Measurements from ENCODE around the gene RNF208.

RNF208 gene

DNA sequence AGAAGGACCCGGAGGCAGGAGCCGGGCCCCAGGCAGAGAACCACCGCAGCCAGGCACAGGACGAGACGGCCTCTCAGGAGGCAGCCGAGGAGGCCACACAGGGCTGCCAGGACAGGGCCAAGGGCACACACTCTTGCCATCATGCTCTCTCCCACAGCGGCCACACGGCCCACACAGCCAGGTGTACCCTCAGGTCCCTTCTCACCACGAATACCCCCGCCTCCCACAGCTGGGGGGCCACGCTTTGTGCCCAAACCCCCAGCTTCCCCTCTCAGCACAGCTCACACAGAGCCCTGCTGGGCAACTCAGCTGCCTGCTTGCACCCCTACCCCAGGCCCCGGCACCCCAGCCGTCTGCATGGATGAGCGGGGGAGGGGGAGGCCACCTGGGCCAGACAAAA is 28.3 kb downstream of the RNF208 start:
- peak in 1 of 51 donors; percentile 43 for DNase-seq

DNA sequence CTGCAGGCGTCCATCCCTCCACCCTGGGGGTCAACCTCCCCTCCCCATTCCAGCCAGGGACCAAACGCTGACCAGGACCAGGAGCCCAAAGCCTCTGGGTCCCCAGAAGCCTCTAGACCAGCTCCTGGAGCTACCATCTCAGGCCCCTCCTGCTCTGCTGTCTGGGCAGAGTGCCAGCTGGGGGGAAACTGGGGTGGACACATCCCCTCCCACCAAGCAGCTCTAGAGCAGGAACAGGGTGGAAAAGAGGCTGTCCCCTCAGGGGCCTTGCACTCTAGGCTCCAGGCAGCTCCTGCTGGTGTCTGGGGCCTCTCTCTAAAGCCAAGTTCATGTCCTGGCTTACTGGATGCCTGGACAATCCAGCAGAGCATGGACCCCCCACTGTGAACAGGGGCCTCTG is 29.2 kb downstream of the RNF208 start:
- no peak for DNase-seq

- no peak for DNase-seq
These were observed 29.6 kb downstream of the RNF208 start for GRCh38 chr9:137192448-137192780.

- DNase-seq = peak in 34 of 51 donors; percentile 22 to 84 (median 68)
These were observed 30.2 kb downstream of the RNF208 start for GRCh38 chr9:137191691-137192447.

- no peak for DNase-seq
These were observed 30.8 kb downstream of the RNF208 start for GRCh38 chr9:137191245-137191644.

GRCh38 chr9:137190315-137190856 is 31.7 kb downstream of the RNF208 start:
- no peak for DNase-seq

DNA sequence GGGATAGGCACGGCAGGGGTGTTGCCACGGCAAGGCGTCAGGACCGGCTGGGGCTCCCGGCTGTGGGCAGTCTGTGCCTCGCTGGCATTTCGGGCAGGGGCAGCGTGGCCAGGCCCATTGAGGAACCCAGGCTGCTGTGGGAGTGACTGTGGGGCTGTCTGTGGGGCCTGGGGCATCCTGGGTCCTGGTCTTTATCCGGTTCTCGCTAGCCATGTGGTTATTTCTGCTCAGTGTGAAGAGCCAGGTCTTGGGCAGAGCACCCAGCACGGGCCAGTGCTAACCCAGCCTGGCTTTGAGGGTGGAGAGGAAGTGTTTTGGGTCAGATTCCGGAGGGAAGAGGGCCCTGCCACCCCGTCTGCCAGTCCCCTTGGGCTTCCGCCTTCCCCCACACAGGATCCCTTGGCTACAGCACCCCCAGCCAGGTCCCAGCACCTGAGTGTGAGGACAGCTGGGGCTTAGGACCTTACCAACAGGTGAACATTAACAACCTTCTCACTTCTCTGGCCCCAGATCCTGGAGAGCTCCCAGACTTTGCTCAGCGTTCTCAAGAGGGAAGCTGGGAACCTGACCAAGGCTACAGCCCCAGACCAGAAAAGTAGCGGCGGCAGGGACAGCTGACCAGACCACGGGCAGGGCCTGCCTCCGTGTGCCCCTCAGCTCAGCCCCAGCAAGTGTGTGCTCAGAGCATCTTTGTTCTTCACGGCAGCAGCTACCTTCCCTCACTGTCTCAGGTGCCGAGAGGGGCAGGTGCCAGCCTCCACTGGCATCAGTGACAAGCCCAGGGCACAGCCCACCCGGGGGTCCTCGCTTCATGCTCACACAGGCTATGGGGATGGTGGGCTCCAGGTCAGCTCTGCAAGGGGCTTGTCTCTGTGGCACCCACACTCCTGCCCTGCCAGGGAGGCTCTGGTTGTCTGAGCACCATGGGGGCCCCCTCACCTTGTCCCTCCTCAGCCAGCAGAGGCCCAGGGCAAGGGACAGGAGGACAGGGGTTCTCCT is 32.4 kb downstream of the RNF208 start:
- peak in 1 of 51 donors; percentile 54 for DNase-seq

- peak; percentile 64 to 96 (median 88) for DNase-seq
These were observed 33.3 kb downstream of the RNF208 start, which contains the start of the genes ANAPC2 and SSNA1 for GRCh38 chr9:137188490-137189296. TSS of gene ANAPC2 (minus strand) at chr9:137188560. CDS start at chr9:137188532, 28 bp downstream. TSS of gene SSNA1 (plus strand) at chr9:137188676. CDS start at chr9:137188727, 51 bp downstream.

DNA sequence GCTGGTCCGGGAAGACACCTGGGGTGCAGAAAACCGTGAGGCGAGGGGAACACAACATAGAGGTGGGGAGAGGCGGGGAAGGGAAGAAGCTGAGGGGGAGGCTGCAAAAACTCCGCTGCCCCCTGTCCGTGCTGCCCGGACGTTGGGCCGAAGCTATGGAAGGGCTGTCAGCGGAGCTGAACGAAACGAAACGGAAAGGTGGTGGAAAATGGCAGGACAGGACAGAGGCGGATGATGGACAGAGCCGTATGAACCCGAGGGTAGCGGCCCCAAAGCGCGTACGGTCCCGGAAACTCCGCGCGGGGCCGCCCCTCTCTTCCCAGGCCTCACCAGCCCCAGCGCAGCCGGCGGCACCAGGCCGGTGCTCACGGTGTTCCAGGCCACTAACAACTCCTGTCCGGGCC is 34.0 kb downstream of the RNF208 start:
- no peak for DNase-seq

DNA sequence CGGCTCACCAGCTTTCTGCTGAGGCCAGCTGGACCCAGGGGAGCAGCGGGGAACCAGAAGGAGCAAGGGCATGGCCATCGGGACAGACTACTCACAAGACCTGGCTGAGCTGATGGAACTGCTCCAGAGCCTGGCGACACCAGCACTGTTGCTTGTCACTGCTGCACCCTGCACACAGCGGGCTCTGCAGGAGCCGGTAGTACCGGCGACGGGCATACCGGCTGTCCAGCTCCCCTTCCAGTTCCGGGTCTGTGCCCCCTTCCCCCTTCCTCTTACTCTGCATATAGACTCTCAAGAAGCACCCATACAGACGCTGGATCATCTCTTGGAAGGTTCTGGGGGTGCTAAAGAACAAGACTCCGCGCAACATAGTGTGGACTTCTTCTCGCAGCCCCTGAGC is 34.7 kb downstream of the RNF208 start:
- no peak for DNase-seq

- DNase-seq = no peak
These were observed 35.7 kb downstream of the RNF208 start for GRCh38 chr9:137186385-137186784.

- DNase-seq = no peak
These were observed 36.1 kb downstream of the RNF208 start for GRCh38 chr9:137185921-137186320.

- no peak for DNase-seq
These were observed 37.0 kb downstream of the RNF208 start for GRCh38 chr9:137184881-137185660.

DNA sequence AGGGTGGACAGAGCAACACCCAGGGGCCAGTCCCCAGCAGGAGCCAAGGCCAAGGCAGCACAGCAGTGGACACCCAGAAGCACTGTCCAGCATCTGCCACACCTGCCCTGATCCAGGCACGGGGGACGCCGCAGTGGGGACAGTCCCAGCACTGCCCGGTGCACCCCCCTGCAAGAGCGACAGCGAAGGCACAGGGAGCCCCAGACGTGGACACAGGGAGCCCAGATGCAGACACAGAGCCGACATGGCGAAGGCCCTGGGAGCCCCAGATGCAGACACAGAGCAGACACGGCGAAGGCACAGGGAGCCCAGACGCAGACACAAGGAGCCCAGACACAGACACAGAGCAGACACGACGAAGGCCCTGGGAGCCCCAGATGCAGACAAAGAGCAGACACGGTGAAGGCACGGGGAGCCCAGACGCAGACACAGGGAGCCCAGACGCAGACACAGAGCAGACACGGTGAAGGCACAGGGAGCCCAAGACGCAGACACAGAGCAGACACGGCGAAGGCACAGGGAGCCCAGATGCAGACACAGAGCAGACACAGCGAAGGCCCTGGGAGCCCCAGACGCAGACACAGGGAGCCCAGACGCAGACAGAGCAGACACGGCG is 38.0 kb downstream of the RNF208 start:
- no peak for DNase-seq

DNA sequence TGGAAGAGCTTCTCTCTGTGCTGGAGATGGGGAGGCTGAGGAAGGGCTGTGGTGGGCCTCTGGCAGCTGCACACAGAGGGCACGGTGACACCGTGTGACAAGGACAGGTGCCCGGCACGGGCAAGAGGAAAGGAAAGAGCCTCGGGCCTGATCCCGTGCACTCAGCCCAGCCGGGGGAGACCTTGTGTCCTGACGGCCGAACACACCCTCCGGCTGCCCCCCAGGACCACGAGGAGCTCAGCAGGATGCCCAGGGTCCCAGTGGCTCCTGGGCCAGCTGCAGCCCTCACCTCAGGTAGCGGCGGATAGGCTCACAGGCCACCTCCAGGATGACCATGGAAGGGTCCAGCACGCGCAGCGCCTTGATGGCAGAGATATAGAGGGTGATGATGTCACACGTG is 39.2 kb downstream of the RNF208 start:
- DNase-seq = no peak

- DNase-seq = no peak
These were observed 40.4 kb downstream of the RNF208 start for GRCh38 chr9:137181680-137182079.

DNA sequence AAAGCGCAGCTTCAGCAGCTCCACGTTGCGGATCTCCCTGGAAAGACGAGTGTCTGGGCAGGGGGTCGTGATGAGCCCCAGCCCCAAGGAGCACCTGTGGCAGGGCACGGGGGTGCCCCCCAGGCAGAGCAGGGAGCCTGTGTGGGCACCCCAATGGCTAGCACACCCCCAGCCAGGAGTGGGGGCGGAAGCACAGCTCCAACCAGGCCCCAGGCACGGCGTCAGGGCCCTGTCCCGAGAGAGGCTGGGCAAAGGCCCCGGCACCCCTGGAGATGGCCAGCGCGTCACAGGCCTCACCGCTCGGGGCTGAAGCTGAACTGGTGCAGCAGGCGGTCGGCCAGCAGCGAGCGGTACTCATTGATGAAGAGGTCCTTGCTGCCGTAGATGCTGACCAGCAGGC is 41.5 kb downstream of the RNF208 start:
- DNase-seq = no peak

- no peak for DNase-seq
These were observed 42.3 kb downstream of the RNF208 start for GRCh38 chr9:137179761-137180160.

- DNase-seq = no peak
These were observed 43.0 kb downstream of the RNF208 start for GRCh38 chr9:137178939-137179630.
